Fibroblast of mammary gland (primary cell): ENCODE measurements around the gene KBTBD3.

Experiments used
- DNase-seq: peaks from one replicate; pipeline ENCODE4 v3.0.0-alpha.2; 2010; ENCODE audit warnings: low read depth
- H3K4me3 ChIP-seq: 2 replicates; pipeline ENCODE4 v1.5.1; 2011; ENCODE audit warnings: low read depth, mild to moderate bottlenecking, low read length, moderate library complexity; ENCODE audit not compliant: control insufficient read depth
- TF ChIP-seq, protein P1 (sequence below): conservative IDR thresholded peaks from 2 replicates; pipeline ENCODE4 v1.5.1; 2011; ENCODE audit warnings: low read depth, low read length, inconsistent platforms; ENCODE audit not compliant: control insufficient read depth, insufficient read depth

Gene KBTBD3

GRCh38 chr11:106043540-106043939 lies 33.6 kb downstream of the KBTBD3 start:
- no peak for DNase-seq
- TF ChIP-seq, protein P1, sequence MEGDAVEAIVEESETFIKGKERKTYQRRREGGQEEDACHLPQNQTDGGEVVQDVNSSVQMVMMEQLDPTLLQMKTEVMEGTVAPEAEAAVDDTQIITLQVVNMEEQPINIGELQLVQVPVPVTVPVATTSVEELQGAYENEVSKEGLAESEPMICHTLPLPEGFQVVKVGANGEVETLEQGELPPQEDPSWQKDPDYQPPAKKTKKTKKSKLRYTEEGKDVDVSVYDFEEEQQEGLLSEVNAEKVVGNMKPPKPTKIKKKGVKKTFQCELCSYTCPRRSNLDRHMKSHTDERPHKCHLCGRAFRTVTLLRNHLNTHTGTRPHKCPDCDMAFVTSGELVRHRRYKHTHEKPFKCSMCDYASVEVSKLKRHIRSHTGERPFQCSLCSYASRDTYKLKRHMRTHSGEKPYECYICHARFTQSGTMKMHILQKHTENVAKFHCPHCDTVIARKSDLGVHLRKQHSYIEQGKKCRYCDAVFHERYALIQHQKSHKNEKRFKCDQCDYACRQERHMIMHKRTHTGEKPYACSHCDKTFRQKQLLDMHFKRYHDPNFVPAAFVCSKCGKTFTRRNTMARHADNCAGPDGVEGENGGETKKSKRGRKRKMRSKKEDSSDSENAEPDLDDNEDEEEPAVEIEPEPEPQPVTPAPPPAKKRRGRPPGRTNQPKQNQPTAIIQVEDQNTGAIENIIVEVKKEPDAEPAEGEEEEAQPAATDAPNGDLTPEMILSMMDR, result no peak
- H3K4me3 ChIP-seq, result no peak overlapping the region

- no peak for DNase-seq
- TF ChIP-seq, protein P1, result no peak
- H3K4me3 ChIP-seq, result no peak overlapping the region
Observed at GRCh38 chr11:106032861-106033260, 44.3 kb downstream of the KBTBD3 start.

DNA sequence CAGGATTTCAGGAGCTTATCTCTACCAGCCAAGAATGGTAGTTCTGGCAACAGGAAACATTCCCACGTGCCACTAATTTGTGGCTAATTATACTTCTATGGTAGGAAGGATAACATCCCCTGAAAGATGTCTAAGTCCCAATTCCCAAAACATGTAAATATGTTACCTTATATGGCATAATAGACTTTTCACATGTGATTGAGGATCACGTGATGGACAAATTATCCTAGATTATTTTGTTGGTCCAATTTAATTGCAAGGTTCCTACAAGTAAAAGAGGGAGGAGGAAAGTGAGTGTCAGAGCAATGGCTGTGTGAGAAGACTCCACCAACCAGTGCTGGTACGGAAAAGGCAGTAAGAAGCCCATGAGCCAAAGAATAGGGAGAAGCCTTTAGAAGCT lies 45.2 kb downstream of the KBTBD3 start:
- H3K4me3 ChIP-seq, result no peak overlapping the region
- TF ChIP-seq, protein P1, result no peak

GRCh38 chr11:106031202-106031810 lies 45.8 kb downstream of the KBTBD3 start:
- DNase-seq, result peak; percentile 5
- TF ChIP-seq, protein P1, result no peak

More for the DNA sequence above, 45.2 kb downstream of the KBTBD3 start:
- DNase-seq, result no peak

DNA sequence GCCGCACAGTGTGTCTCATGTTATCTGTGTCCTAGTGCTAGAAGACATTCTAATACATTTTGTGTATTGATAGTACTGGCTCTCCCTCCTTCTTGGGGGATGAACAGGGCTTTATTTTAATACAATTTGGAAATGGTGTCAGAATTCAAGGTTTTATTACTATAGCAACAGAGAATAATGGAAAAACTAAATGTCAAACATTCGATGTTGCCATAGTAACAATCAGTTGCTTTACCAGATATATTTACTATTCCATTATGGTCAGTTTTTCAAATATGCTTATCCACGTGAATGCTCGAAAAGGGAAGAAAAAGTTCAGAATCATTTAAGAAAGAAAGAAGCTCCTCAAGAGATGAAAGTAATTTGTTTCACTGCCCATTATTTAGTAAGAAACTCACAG lies 46.5 kb downstream of the KBTBD3 start:
- TF ChIP-seq, protein P1, result no peak
- no peak for DNase-seq
- H3K4me3 ChIP-seq, result no peak overlapping the region

More at GRCh38 chr11:106031202-106031810, 45.8 kb downstream of the KBTBD3 start:
- no peak overlapping the region for H3K4me3 ChIP-seq

- H3K4me3 ChIP-seq, result peak overlapping the region; percentile 68
- TF ChIP-seq, protein P1, result no peak
- no peak for DNase-seq
Observed at GRCh38 chr11:106022795-106023275, 54.3 kb downstream of the KBTBD3 start.
